COLO829 (cell line): Measurements from ENCODE around the gene ALDH8A1.

Source experiments
- DNase-seq: peaks from one replicate; pipeline ENCODE4 v3.0.0; 2012; ENCODE audit warnings: low spot score

ALDH8A1 gene

GRCh38 chr6:134870677-134871498 lies 79.0 kb downstream of the ALDH8A1 start:
- no peak for DNase-seq

DNA sequence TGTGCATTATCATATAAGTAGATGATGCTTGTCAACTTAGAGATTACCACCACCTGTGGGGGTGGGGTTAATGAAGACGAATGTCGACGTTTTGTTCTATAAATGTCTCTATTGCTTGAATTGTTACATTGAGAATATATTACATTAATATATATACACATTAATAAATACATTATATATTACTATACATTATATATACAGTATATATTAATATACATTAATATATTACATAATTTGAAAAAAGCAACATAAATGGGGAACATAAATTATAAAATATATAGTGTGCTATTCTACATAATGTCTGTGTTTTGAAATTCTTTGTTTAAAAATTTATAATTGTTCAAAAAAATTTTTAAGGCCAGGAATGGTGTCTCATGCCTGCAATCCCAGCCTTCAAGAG lies 81.1 kb downstream of the ALDH8A1 start:
- no peak for DNase-seq
